SK-N-SH (cell line): ENCODE measurements around the gene COL6A6.

Experiments
- NRF1 ChIP-seq: IDR thresholded peaks from 2 replicates; pipeline ENCODE4 v1.6.1; 2012; ENCODE audit warnings: low read depth, mild to moderate bottlenecking, low read length
- POLR2AphosphoS5 ChIP-seq: IDR thresholded peaks from 2 replicates; pipeline ENCODE4 v1.6.1; 2012; ENCODE audit warnings: low read depth, low read length
- TCF12 ChIP-seq: IDR thresholded peaks from 2 replicates; pipeline ENCODE4 v1.4.0; 2012
- YY1 ChIP-seq: IDR thresholded peaks from 2 replicates; pipeline ENCODE4 v1.4.0; 2012; ENCODE audit warnings: low read depth, mild to moderate bottlenecking
- TF ChIP-seq, protein P1 (sequence below): fragments of 200-600 bp; sonication (generic); IDR thresholded peaks from 2 replicates; pipeline ENCODE4 v1.6.1; 2017; ENCODE audit warnings: antibody characterized with exemption, mild to moderate bottlenecking, moderate library complexity
- TF ChIP-seq, protein P2 (sequence below): fragments of 150-350 bp; IDR thresholded peaks from 2 replicates; pipeline ENCODE4 v1.6.1; 2017; ENCODE audit warnings: antibody characterized with exemption, low read length, low read depth, borderline replicate concordance

DNA sequence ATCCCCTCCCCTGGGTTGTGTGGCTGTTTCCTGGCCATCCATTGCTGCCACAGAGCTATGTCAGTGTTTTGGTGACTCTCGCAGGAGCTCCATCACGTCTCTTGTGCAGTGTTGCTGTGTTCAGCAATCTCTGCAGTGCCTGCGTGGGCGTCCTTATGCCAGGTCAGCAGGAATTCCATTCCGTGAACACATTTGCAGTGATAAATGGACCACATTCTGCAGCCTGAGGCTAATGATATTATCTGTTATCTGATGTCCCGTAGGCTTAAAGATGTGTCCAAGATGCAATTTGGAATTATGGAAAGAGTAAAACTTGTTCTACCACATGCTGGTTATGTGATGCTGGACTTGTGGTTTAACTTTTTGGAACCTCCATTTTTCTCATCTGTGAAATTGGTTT, 25.5 kb upstream of the COL6A6 start:
- TF ChIP-seq POLR2AphosphoS5: no peak
- TF ChIP-seq, protein P1, sequence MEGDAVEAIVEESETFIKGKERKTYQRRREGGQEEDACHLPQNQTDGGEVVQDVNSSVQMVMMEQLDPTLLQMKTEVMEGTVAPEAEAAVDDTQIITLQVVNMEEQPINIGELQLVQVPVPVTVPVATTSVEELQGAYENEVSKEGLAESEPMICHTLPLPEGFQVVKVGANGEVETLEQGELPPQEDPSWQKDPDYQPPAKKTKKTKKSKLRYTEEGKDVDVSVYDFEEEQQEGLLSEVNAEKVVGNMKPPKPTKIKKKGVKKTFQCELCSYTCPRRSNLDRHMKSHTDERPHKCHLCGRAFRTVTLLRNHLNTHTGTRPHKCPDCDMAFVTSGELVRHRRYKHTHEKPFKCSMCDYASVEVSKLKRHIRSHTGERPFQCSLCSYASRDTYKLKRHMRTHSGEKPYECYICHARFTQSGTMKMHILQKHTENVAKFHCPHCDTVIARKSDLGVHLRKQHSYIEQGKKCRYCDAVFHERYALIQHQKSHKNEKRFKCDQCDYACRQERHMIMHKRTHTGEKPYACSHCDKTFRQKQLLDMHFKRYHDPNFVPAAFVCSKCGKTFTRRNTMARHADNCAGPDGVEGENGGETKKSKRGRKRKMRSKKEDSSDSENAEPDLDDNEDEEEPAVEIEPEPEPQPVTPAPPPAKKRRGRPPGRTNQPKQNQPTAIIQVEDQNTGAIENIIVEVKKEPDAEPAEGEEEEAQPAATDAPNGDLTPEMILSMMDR: no peak
- no peak for TF ChIP-seq YY1
- TF ChIP-seq NRF1: no peak
- TF ChIP-seq, protein P2, sequence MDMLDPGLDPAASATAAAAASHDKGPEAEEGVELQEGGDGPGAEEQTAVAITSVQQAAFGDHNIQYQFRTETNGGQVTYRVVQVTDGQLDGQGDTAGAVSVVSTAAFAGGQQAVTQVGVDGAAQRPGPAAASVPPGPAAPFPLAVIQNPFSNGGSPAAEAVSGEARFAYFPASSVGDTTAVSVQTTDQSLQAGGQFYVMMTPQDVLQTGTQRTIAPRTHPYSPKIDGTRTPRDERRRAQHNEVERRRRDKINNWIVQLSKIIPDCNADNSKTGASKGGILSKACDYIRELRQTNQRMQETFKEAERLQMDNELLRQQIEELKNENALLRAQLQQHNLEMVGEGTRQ: no peak
- TF ChIP-seq TCF12: no peak
